HepG2 (cell line): ENCODE measurements around the gene CCDC117. TPM values are rescaled to one million over a fixed set of nuclear protein-coding genes. Genes with fewer than 3 reads are reported as not detected.

ENCODE experiments used
- ATAD3A ChIP-seq: sonication (generic); formaldehyde crosslinking; IDR thresholded peaks from 2 replicates; pipeline ENCODE4 v1.4.0; 2020; ENCODE audit warnings: missing genetic modification reagents
- GABPA ChIP-seq, 2 experiments: IDR thresholded peaks; 2 replicates each; pipeline ENCODE4 v1.6.1; 2011 to 2016; ENCODE audit warnings: low read depth in 2 of 2, low read length in 1 of 2, missing biosample characterization in 1 of 2, missing genetic modification characterization in 1 of 2
- HOXA5 ChIP-seq: sonication (generic); formaldehyde crosslinking; IDR thresholded peaks from 2 replicates; pipeline ENCODE4 v1.4.0; 2020; ENCODE audit warnings: missing genetic modification reagents
- IRX3 ChIP-seq: sonication (generic); formaldehyde crosslinking; IDR thresholded peaks from 2 replicates; pipeline ENCODE4 v1.8.1; 2023; ENCODE audit warnings: mild to moderate bottlenecking, low read depth, missing genetic modification reagents, borderline replicate concordance
- RFX3 ChIP-seq: IDR thresholded peaks from 2 replicates; pipeline ENCODE4 v1.6.1; 2016; ENCODE audit warnings: missing biosample characterization, missing genetic modification reagents
- SP1 ChIP-seq, 2 experiments: fragments of 450-650 bp in 1 of 2; sonication (generic) in 1 of 2; formaldehyde crosslinking in 1 of 2; IDR thresholded peaks; 2 replicates each; pipeline versions ENCODE4 v1.4.0 to v1.6.1; 2016 to 2020; ENCODE audit warnings: missing genetic modification reagents in 1 of 2
- SP140L ChIP-seq: sonication (generic); formaldehyde crosslinking; IDR thresholded peaks from 2 replicates; pipeline ENCODE4 v1.4.0; 2020; ENCODE audit warnings: missing genetic modification reagents, borderline replicate concordance
- SP2 ChIP-seq: sonication (generic); formaldehyde crosslinking; IDR thresholded peaks from 2 replicates; pipeline ENCODE4 v1.5.1; 2020; ENCODE audit warnings: mild to moderate bottlenecking, missing genetic modification reagents
- SRSF4 ChIP-seq: fragments of 200-400 bp; formaldehyde crosslinking; IDR thresholded peaks from one replicate; pipeline ENCODE4 v1.6.1; 2018; ENCODE audit warnings: mild to moderate bottlenecking, low read depth, low read length, moderate library complexity; ENCODE audit not compliant: poor library complexity, severe bottlenecking
- STAG1 ChIP-seq: sonication (generic); formaldehyde crosslinking; IDR thresholded peaks from 2 replicates; pipeline ENCODE4 v1.4.0; 2020; ENCODE audit warnings: missing genetic modification reagents
- ZBTB20 ChIP-seq: sonication (generic); formaldehyde crosslinking; IDR thresholded peaks from 2 replicates; pipeline ENCODE4 v1.8.1; 2023; ENCODE audit warnings: missing genetic modification reagents, low read depth, mild to moderate bottlenecking, borderline replicate concordance
- ZEB1 ChIP-seq: IDR thresholded peaks from 2 replicates; pipeline ENCODE4 v1.6.1; 2012; ENCODE audit warnings: mild to moderate bottlenecking, low read depth, inconsistent platforms; ENCODE audit not compliant: insufficient replicate concordance
- ZFP37 ChIP-seq: sonication (generic); formaldehyde crosslinking; IDR thresholded peaks from 2 replicates; pipeline ENCODE4 v1.4.0; 2020; ENCODE audit warnings: missing genetic modification reagents, borderline replicate concordance
- ZMAT3 ChIP-seq: sonication (generic); formaldehyde crosslinking; conservative IDR thresholded peaks from 2 replicates; pipeline ENCODE4 v1.7.0; 2021; ENCODE audit warnings: missing genetic modification reagents
- ZNF234 ChIP-seq: sonication (generic); formaldehyde crosslinking; conservative IDR thresholded peaks from 2 replicates; pipeline ENCODE4 v1.5.1; 2020; ENCODE audit warnings: mild to moderate bottlenecking, missing genetic modification reagents
- ZNF816 ChIP-seq: sonication (generic); formaldehyde crosslinking; IDR thresholded peaks from 2 replicates; pipeline ENCODE4 v1.8.0; 2022; ENCODE audit warnings: missing genetic modification reagents, mild to moderate bottlenecking, borderline replicate concordance
- ZNF83 ChIP-seq: sonication (generic); formaldehyde crosslinking; IDR thresholded peaks from 2 replicates; pipeline ENCODE4 v1.4.0; 2020; ENCODE audit warnings: missing genetic modification reagents, mild to moderate bottlenecking, borderline replicate concordance
- polyA plus RNA-seq, 8 experiments: library from polyadenylated mRNA; depleted of rRNA in 3 of 8; stranded (reverse) in 7 of 8; unstranded in 1 of 8; fragments of >200 nt; fragmentation: Illumina TruSeq in 4 of 8; extraction: Trizol in 4 of 8; gene quantifications; 2 replicates each; pipeline versions ENCODE4 v1.2.1 to v1.2.3, GENCODE V29; 2011 to 2016; ENCODE audit warnings: low read depth in 4 of 8, missing spikeins in 1 of 8, mixed read lengths in 1 of 8; ENCODE audit not compliant: insufficient read depth in 1 of 8
- total RNA-seq, 5 experiments: library from RNA; depleted of rRNA; stranded (reverse); fragments of >200 nt; fragmentation: Illumina TruSeq; extraction: Trizol; gene quantifications; 2 replicates each; pipeline ENCODE4 v1.2.3, GENCODE V29; 2016; ENCODE audit warnings: low read depth in 1 of 5
- TF ChIP-seq, protein P1 (sequence below): IDR thresholded peaks from 2 replicates; pipeline ENCODE4 v1.6.1; 2016; ENCODE audit warnings: missing biosample characterization, missing genetic modification reagents, low read depth
- TF ChIP-seq, protein P2 (sequence below), 2 experiments: sonication (generic) in 1 of 2; formaldehyde crosslinking in 1 of 2; IDR thresholded peaks; 2 replicates each; pipeline versions ENCODE4 v1.6.1 to v1.9.0; 2014 to 2022; ENCODE audit warnings: antibody characterized with exemption in 1 of 2, borderline replicate concordance in 1 of 2, inconsistent platforms in 1 of 2, low read depth in 1 of 2, missing genetic modification reagents in 1 of 2

The CCDC117 gene
- total and polyA plus RNA-seq, 2 of the 13 experiments (the other 11 are each of a cell fraction or from before 2014, with no cell fraction given) = 12.6 to 34.2 TPM

DNA sequence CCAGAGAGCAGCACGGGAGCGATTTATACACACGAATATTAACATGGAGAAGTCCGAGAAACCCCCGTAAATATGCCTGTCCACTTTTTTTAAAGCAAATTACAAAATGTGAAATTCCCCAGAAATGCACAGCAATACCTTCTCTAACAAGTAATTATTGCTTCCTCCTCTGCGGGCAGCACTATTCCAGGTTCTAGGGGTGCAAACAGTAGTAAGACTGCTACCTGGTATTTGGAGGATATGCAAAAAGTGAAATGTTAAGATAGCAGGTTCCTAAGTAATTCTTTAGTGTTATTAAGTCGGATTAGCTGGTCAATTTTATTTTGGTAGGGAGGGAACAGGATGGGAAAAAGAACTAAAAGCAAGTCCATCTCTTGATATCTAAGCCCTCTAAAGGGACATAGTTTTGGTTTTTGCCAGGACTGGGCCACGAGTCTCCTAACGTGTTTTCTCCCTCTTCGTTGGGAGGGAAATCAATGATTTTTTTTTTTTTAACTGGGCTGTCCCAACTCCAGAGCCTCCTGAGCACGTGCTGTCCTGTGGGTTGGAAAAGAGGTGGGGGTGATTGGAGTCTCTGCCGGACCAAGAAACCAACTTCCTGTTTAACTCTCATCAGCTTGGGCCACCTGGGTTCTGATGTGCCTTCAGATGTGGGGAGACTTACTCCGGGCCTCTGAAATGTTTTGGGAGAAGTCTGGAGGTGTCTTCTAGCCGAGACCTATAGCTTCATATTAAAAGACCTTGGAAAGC is 29.5 kb downstream of the CCDC117 start (continued):
- TF ChIP-seq SP140L (CRISPR knock-in tag) = peak; percentile 79; the same call in 1 of the 2 replicates
- no peak for TF ChIP-seq ZMAT3 (CRISPR knock-in tag)
- TF ChIP-seq SRSF4 = no peak
- no peak for TF ChIP-seq ZNF83 (CRISPR knock-in tag)
- TF ChIP-seq ZBTB20 (CRISPR knock-in tag) = no peak
- no peak for TF ChIP-seq ZNF234 (CRISPR knock-in tag)
- TF ChIP-seq, protein P1, sequence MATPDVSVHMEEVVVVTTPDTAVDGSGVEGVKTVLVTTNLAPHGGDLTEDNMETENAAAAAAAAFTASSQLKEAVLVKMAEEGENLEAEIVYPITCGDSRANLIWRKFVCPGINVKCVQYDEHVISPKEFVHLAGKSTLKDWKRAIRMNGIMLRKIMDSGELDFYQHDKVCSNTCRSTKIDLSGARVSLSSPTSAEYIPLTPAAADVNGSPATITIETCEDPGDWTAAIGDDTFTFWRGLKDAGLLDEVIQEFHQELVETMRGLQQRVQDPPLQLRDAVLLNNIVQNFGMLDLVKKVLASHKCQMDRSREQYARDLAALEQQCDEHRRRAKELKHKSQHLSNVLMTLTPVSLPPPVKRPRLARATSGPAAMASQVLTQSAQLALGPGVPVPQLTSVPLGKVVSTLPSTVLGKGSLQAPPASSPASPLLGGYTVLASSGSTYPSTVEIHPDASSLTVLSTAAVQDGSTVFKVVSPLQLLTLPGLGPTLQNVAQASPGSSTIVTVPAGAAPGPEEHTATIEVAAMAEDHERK (CRISPR knock-in tag) = no peak
- TF ChIP-seq, protein P2, sequence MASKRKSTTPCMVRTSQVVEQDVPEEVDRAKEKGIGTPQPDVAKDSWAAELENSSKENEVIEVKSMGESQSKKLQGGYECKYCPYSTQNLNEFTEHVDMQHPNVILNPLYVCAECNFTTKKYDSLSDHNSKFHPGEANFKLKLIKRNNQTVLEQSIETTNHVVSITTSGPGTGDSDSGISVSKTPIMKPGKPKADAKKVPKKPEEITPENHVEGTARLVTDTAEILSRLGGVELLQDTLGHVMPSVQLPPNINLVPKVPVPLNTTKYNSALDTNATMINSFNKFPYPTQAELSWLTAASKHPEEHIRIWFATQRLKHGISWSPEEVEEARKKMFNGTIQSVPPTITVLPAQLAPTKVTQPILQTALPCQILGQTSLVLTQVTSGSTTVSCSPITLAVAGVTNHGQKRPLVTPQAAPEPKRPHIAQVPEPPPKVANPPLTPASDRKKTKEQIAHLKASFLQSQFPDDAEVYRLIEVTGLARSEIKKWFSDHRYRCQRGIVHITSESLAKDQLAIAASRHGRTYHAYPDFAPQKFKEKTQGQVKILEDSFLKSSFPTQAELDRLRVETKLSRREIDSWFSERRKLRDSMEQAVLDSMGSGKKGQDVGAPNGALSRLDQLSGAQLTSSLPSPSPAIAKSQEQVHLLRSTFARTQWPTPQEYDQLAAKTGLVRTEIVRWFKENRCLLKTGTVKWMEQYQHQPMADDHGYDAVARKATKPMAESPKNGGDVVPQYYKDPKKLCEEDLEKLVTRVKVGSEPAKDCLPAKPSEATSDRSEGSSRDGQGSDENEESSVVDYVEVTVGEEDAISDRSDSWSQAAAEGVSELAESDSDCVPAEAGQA (IDR thresholded peaks at IDR 0.05; ENCODE audit: low read depth) = no peak
- TF ChIP-seq, protein P2 (CRISPR knock-in tag; IDR thresholded peaks at IDR 0.05; ENCODE audit: borderline replicate concordance) = 0 out of 2 replicates have a peak, but pooled peaks have one; percentile 47
- TF ChIP-seq SP2 (CRISPR knock-in tag) = no peak
- TF ChIP-seq HOXA5 = peak; percentile 72
- no peak; the same call in 1 of the 2 replicates for TF ChIP-seq ZFP37 (CRISPR knock-in tag)
- no peak for TF ChIP-seq ATAD3A
- TF ChIP-seq RFX3 = no peak
- no peak for TF ChIP-seq IRX3 (CRISPR knock-in tag)
- peak; percentile 64 for TF ChIP-seq ZEB1
- TF ChIP-seq ZNF816 = no peak
- peak; percentile 13; the same call in 1 of the 2 replicates for TF ChIP-seq STAG1 (CRISPR knock-in tag)
- no peak for TF ChIP-seq SP1 (IDR thresholded peaks at IDR 0.05)
- TF ChIP-seq SP1 (CRISPR knock-in tag; IDR thresholded peaks at IDR 0.05) = peak; percentile 30; the same call in 1 of the 2 replicates
- no peak for TF ChIP-seq GABPA (IDR thresholded peaks at IDR 0.05; ENCODE audit: low read depth, low read length)
- TF ChIP-seq GABPA (CRISPR knock-in tag; IDR thresholded peaks at IDR 0.05; ENCODE audit: low read depth) = peak; percentile 81
